GM21360 (cell line): ENCODE results near the gene ZBTB48.
"Not testable (repeated sequence)": the region's sequence is repeated elsewhere in the genome, so short reads cannot be mapped to it uniquely, and the experiment has no call there.

Experiments used
- ATAC-seq: cut with Tn5 transposase; IDR thresholded peaks from one replicate; pipeline ENCODE4 v1.9.1; 2021; ENCODE audit warnings: mild to moderate bottlenecking, moderate library complexity; ENCODE audit not compliant: unreplicated experiment

Gene ZBTB48

DNA sequence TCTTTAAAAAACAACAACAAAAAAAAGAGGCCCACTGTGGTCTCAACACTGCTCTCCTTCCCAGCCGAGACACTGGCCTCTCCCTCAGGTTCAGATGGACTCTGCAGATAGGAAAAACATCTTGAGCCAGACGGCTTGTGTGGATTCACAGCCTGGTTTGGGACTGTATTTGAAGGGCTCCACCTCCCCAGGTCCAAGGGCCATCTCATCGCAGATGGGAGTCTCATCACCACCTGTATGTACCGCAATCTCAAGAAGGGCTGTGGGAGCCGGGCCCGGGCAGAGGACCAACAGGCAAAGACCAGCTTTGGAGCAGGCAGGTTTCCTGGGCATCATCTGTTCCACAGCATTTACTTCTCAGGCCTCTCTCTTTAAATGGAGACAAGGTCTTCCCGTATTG lies 10.3 kb downstream of the ZBTB48 start:
- no peak for ATAC-seq

GRCh38 chr1:6591222-6591621 lies 11.4 kb downstream of the ZBTB48 start:
- ATAC-seq, result no peak

DNA sequence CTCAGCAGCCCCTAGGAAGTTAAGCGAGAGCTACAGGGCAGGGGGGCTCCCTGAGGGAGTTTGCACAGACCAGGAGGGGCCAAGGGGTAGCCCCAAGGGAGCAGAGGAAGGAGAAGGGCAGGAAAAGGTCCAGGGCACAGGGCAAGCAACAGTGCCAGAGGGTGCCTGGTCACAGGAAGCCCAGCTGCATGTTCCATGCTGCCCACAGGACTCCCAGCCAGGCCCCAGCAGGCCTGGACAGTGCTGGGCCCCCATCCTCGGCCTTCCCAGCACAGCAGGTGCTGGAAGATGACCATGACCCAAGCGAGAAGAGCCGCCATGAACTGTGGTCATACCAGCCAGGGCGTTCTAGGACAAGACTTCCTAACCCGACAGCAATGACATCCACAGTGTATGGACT lies 11.8 kb downstream of the ZBTB48 start:
- no peak for ATAC-seq

- no peak for ATAC-seq
Observed at GRCh38 chr1:6592441-6592840, 12.6 kb downstream of the ZBTB48 start.

GRCh38 chr1:6592865-6593593 lies 13.2 kb downstream of the ZBTB48 start:
- no peak for ATAC-seq

DNA sequence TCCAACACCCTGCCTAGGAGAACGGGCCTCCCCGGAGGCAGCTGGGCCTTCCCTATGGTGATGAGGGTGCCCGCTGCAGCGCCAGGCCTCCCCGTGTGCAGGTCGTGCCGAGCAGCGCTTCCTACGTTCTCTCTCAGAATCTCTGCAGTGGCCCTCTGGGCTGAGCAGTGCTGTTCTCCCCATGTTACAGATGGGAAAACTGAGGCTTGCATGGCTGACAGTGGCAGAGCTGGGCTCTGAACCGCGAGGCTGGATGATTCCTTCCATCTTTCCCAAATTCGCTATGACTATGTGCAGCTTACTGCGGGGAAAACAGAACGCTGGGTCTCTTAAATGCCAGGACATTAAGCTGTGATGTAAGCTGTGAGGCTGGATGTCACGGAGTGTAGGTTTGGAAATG lies 14.0 kb downstream of the ZBTB48 start:
- ATAC-seq, result no peak

DNA sequence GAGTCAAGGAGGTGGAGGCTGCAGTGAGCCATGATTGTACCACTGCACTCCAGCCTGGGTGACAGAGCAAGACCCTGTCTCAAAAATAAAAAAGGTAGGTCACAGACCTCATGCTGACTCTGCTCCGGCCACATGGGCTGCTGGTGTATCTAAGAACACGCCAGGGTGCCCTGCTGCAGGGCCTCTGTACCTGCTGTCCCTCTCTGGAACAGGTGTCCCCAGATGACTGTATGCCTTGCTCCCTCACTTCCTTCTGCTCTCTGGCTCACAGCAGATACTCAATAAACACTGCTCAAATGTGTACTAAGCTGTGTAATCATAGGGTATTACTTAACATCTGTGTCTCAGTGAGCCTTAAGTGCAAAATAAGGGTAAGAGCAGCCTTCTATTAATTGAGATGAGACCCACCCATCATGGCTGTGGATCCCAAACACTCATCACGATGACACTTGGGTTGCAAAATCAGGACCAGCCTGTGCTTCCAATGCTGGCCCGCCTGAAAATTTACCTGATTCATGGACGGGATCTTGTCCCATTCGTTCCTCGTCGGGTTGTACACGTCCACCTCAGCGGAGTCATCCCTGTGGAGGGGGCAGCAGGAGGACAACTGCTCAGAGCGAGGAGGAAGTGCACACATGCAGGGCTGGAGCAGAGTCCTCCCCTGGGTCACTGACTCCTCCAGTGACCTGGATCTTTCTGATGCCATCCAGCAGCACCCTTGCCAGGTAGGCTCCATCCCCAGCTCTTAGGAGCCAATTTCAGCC lies 15.4 kb downstream of the ZBTB48 start:
- ATAC-seq, result no peak

GRCh38 chr1:6596351-6596750 lies 16.6 kb downstream of the ZBTB48 start:
- no peak for ATAC-seq

DNA sequence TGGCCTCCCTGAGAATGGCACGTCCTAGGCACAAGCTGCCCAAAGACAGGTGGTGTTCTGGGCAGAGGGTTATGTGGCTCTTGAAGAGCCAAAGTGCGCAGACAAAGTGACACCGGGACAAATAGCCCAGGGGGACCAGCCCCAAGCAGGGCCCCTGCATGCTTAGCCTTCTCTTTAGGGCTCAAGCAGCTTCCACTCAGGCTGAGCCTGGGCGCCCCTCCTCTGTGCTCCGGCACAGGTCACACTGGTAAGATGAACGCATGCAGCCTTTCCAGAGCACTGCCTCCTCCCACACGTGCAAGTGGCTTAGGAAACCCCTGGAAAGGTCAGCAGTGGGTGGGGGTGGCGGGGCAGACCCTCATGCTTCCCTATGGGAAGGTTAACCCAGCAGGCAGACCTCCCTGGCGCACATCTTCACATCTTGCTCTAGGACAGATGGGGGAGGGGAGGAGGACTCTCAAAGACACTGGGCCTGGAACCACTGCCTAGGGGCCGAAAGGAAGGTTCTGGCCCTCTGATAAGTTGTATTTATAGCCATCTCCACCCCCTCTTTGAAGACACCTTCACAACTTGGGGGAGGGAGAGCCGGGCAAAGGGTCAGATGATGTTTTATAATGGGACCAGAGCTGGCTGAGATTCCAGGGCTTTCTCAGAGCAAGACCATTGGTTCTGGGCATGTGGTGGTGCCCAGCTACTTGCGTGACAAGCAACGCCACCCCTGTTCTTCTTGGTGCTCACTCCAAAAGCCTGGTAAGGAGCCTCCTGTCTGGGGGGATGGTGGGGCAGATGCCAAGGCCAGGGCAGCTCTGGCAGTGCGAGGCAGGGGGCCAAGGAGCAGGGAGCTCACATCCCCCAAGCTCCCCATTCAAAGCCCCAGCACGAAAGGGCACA lies 17.3 kb downstream of the ZBTB48 start:
- no peak for ATAC-seq

DNA sequence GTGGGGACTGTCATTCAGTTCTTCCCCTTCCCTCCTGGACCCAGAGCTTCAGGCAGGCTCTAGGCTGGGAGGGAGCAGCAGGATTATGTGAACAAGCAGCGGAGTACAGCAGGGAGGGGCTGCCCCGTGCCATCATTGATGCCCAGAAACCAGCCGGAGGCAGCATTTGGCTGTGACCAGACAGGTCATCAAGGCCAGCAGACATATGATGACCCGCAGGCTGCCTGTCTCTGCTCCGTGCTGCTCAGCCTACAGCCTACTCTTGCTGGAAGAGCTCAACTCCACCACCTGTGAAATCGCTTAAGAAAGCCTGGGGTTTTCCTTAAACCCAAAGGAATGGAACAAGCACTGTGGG lies 18.0 kb downstream of the ZBTB48 start:
- no peak for ATAC-seq

GRCh38 chr1:6599141-6599975 lies 19.6 kb downstream of the ZBTB48 start:
- no peak for ATAC-seq

- not testable (repeated sequence) for ATAC-seq
Observed at GRCh38 chr1:6599991-6600390, 20.2 kb downstream of the ZBTB48 start.

DNA sequence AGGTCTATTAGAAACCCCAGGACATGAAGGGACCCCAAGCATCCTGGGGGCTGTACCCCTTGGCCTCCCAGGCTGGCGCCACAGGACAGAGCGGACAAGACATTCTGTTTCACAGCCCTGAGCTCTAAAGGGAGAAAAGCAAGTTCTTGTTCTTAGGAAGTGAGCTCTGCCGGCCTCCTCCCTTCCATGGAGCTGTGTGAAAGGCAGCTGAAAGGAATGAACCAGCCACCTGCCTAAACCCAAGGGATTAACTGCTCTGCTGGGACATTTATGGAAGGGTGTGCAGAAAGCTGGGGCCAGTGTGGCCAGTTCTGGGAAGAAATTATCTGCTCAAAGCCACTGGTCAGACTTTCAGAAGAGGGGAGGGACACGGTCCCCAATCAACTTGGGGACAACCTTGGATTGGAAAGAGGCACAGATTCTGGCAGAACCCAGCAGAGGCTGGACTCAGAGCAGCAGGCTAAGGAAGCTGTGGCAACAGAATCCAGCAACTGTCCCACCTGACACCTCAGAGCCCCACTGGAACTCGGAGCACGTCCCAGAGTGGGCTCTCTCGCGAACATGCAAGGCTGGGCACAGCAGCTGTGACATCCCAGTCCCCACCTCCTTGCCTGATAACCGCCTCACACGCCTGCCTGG lies 20.7 kb downstream of the ZBTB48 start:
- ATAC-seq, result no peak

- ATAC-seq, result peak; percentile 26
Observed at GRCh38 chr1:6601049-6601922, 21.5 kb downstream of the ZBTB48 start.

GRCh38 chr1:6601923-6602668 lies 22.3 kb downstream of the ZBTB48 start:
- ATAC-seq, result peak; percentile 3

GRCh38 chr1:6602669-6603237 lies 23.0 kb downstream of the ZBTB48 start, which contains the start of gene KLHL21:
TSS of gene KLHL21 (minus strand) at chr1:6602869. CDS start at chr1:6602817, 52 bp downstream.
- ATAC-seq, result peak; percentile 51

DNA sequence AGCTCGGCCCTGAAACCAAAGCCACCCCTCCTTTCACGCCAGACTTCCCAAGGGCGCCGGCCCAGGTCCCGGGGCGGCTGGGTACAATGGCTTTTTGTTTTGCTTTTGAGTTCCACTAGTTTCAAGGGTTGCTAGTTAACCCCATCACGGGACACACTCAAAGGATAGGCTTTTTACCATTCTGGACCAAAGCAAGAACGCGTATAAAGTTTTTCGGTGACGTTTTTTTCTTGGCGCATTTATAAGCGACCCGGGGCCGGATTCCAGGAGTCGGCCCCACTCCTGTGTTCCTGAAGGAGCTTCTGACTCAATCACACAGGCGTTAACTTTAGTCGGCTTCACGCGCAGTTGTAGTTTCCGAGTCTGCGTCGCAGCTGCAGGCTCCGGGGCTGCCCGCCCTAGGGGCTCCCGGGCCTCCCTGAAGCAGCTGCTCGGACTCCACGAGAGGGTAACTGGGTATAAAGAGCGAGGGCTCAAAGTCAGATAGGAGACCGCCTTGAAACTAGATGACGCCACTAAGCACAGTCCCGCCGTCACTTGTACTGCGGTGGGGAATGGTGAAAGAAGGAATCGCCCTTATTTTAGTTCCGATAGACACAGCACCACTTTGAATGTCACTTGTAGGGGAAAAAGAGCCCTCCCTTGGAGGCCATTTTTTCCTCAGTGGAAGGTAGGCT lies 23.6 kb downstream of the ZBTB48 start:
- ATAC-seq, result peak; percentile 28
